Esophagus muscularis mucosa (tissue), 4 donors: ENCODE data around the gene ZFR. TPM values are rescaled to one million over a fixed set of nuclear protein-coding genes. Genes with fewer than 3 reads are reported as not detected.

Experiments
- DNase-seq: peaks from one replicate; pipeline ENCODE4 v3.0.0-alpha.2; 2017; ENCODE audit errors: extremely low spot score
- H3K27ac ChIP-seq, 4 donors: fragments of 200-600 bp; sonication (generic); replicated peaks in 1 of 4; 1 replicate in 3 of 4; 2 replicates in 1 of 4; pipeline ENCODE4 v1.5.1; 2016 to 2019; ENCODE audit warnings: mild to moderate bottlenecking in 1 of 4
- H3K27me3 ChIP-seq, 4 donors: fragments of 200-600 bp; sonication (generic); one replicate each; pipeline versions ENCODE4 v1.5.1 to v1.6.0; 2016 to 2019
- H3K36me3 ChIP-seq, 4 donors: fragments of 200-600 bp; sonication (generic); one replicate each; pipeline ENCODE4 v1.5.1; 2016 to 2019
- H3K4me1 ChIP-seq, 4 donors: fragments of 200-600 bp; sonication (generic); one replicate each; pipeline ENCODE4 v1.5.1; 2016 to 2019
- H3K4me3 ChIP-seq, 4 donors: fragments of 200-600 bp; sonication (generic); 1 replicate in 2 of 4; 2 replicates in 2 of 4; pipeline ENCODE4 v1.5.1; 2016 to 2019; ENCODE audit warnings: mild to moderate bottlenecking in 4 of 4, moderate library complexity in 1 of 4
- H3K9me3 ChIP-seq, 4 donors: fragments of 200-600 bp; sonication (generic); 1 replicate in 3 of 4; 2 replicates in 1 of 4; pipeline ENCODE4 v1.5.1; 2016 to 2019
- CTCF ChIP-seq, 3 experiments: fragments of 200-600 bp in 2 of 3; fragments of 450-650 bp in 1 of 3; sonication (generic) in 2 of 3; IDR thresholded peaks; one replicate each; pipeline ENCODE4 v1.5.1; 2017 to 2019; ENCODE audit warnings: antibody characterized with exemption in 3 of 3, mild to moderate bottlenecking in 2 of 3, moderate library complexity in 1 of 3
- EP300 ChIP-seq: sonication (generic); formaldehyde crosslinking; IDR thresholded peaks from one replicate; pipeline ENCODE4 v1.6.1; 2017; ENCODE audit warnings: antibody characterized with exemption
- POLR2A ChIP-seq: fragments of 450-650 bp; IDR thresholded peaks from one replicate; pipeline ENCODE4 v1.6.1; 2017; ENCODE audit warnings: antibody characterized with exemption, moderate library complexity, mild to moderate bottlenecking, low read depth
- POLR2AphosphoS5 ChIP-seq, 2 donors: sonication (generic); formaldehyde crosslinking; IDR thresholded peaks; one replicate each; pipeline ENCODE4 v1.6.1; 2017; ENCODE audit warnings: antibody characterized with exemption in 2 of 2
- WGBS: methylation state at CpG from one replicate; pipeline ENCODE4 v1.1.5; 2018; 5-methylcytosine and 5-hydroxymethylcytosine counted together
- intact Hi-C: fragments of 100-400 bp; cut with DNase I; formaldehyde crosslinking; loops from one replicate; pipeline ENCODE4 v1.15.1; 2023
- total RNA-seq, 4 donors: library from RNA; depleted of rRNA; stranded (reverse); fragments of >200 nt; gene quantifications; one replicate each; pipeline versions ENCODE4 v1.1.0 to v1.2.1, GENCODE V29; 2016

ZFR gene
- total RNA-seq, 4 donors from 2014 or later, result 83.2 to 106 (median 92.4) TPM

GRCh38 chr5:32343058-32343672 is 101.4 kb downstream of the ZFR start:
- intact Hi-C loops, result no loop called here
- DNase-seq, result no peak

GRCh38 chr5:32342656-32343055 is 101.9 kb downstream of the ZFR start:
- intact Hi-C loops, result no loop called here
- WGBS, result 59% methylated on average over 4 of the region's 4 CpGs
- DNase-seq, result no peak
- Histone ChIP-seq H3K9me3 (peaks cover 0 to 6% (median 2%) of the 10 kb centered on the region in 4 donors), H3K4me1 (no peaks in the 10 kb centered on the region), H3K36me3 (no peaks in the 10 kb centered on the region), H3K27me3 (no peaks in the 10 kb centered on the region), H3K4me3 (no peak overlapping the region), H3K27ac (no peak overlapping the region)
- TF ChIP-seq CTCF (IDR thresholded peaks at IDR 0.05) (no peak), POLR2AphosphoS5 (IDR thresholded peaks at IDR 0.05) (no peak), EP300 (no peak), POLR2A (no peak)

More at GRCh38 chr5:32343058-32343672, 101.4 kb downstream of the ZFR start:
- Histone ChIP-seq H3K36me3 (no peaks in the 10 kb centered on the region), H3K4me3 (no peak overlapping the region), H3K9me3 (peaks cover 0 to 6% (median 2%) of the 10 kb centered on the region in 4 donors), H3K4me1 (no peaks in the 10 kb centered on the region), H3K27me3 (no peaks in the 10 kb centered on the region), H3K27ac (no peak overlapping the region)
- TF ChIP-seq POLR2A, result no peak
- TF ChIP-seq EP300, result no peak
- no peak for TF ChIP-seq CTCF (IDR thresholded peaks at IDR 0.05)
- no peak for TF ChIP-seq POLR2AphosphoS5 (IDR thresholded peaks at IDR 0.05)
- 94% methylated on average over 2 of the region's 2 CpGs for WGBS

GRCh38 chr5:32339878-32340277 is 104.7 kb downstream of the ZFR start:
- no peak for DNase-seq
- Histone ChIP-seq H3K36me3 (no peaks in the 10 kb centered on the region), H3K27me3 (no peaks in the 10 kb centered on the region), H3K27ac (no peak overlapping the region), H3K9me3 (peaks cover 0 to 6% (median 2%) of the 10 kb centered on the region in 4 donors), H3K4me1 (no peaks in the 10 kb centered on the region), H3K4me3 (no peak overlapping the region)
- intact Hi-C loops, result loop anchor here (10.0 kb wide), 1 partner anchor 515 kb away; no protein-coding TSS in a partner anchor
- TF ChIP-seq POLR2A, result no peak
- TF ChIP-seq POLR2AphosphoS5 (IDR thresholded peaks at IDR 0.05), result no peak
- TF ChIP-seq CTCF (IDR thresholded peaks at IDR 0.05), result no peak
- TF ChIP-seq EP300, result no peak
- WGBS, result 67% methylated on average over 4 of the region's 4 CpGs

- Histone ChIP-seq H3K9me3 (peaks cover 0 to 6% (median 2%) of the 10 kb centered on the region in 4 donors), H3K27ac (no peak overlapping the region), H3K27me3 (no peaks in the 10 kb centered on the region), H3K4me1 (no peaks in the 10 kb centered on the region), H3K4me3 (no peak overlapping the region), H3K36me3 (no peaks in the 10 kb centered on the region)
- no peak for DNase-seq
- TF ChIP-seq EP300, result no peak
- no peak for TF ChIP-seq POLR2AphosphoS5 (IDR thresholded peaks at IDR 0.05)
- no peak for TF ChIP-seq CTCF (IDR thresholded peaks at IDR 0.05)
- 71% methylated on average over 2 of the region's 2 CpGs for WGBS
- intact Hi-C loops, result loop anchor here (10.0 kb wide), 1 partner anchor 514 kb away; no protein-coding TSS in a partner anchor
Observed at GRCh38 chr5:32339198-32339597, 105.3 kb downstream of the ZFR start.

DNA sequence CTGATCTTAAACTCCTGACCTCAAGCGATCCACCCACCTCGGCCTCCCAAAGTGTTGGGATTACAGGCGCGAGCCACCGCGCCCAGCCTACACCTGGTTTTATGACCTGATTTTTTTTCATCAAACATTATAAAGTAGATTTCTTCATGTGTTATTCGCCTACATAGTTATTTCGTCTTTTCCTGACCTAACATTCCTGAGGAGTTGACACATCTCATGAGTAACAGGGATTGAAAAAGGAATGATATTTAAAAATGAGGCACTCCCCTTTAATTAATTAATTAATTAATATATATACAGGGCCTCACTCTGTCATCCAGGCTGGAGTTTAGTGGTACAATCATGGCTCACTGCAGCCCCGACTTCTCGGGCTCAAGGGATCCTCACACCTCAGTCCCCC is 111.6 kb downstream of the ZFR start:
- H3K9me3 ChIP-seq, result no peaks in the 10 kb centered on the region
- intact Hi-C loops, result loop anchor here (10.0 kb wide), 1 partner anchor 508 kb away; no protein-coding TSS in a partner anchor
- peaks cover 0 to 28% (median 18%) of the 10 kb centered on the region in 4 donors for H3K4me1 ChIP-seq
- TF ChIP-seq CTCF (IDR thresholded peaks at IDR 0.05), result no peak
- TF ChIP-seq POLR2AphosphoS5 (IDR thresholded peaks at IDR 0.05), result no peak
- no peak for TF ChIP-seq POLR2A
- TF ChIP-seq EP300, result no peak
- no peak overlapping the region for H3K4me3 ChIP-seq
- peak; percentile 70 for DNase-seq
- no peak overlapping the region for H3K27ac ChIP-seq
- H3K36me3 ChIP-seq, result no peaks in the 10 kb centered on the region
- 96% methylated on average over 10 of the region's 10 CpGs for WGBS
- no peaks in the 10 kb centered on the region for H3K27me3 ChIP-seq
